NCI-H1105 (cell line): ENCODE data around the gene HEPHL1.
"Not testable (repeated sequence)": the region's sequence is repeated elsewhere in the genome, so short reads cannot be mapped to it uniquely, and the experiment has no call there.

Source experiments
- DNase-seq: peaks from one replicate; lab custom pipeline; 2025; lab: John Stamatoyannopoulos, UW

The HEPHL1 gene

GRCh38 chr11:94150056-94150455 is 128.9 kb downstream of the HEPHL1 start:
- DNase-seq, result no peak

GRCh38 chr11:94150704-94151685 is 129.8 kb downstream of the HEPHL1 start:
- DNase-seq, result no peak

- no peak for DNase-seq
Observed at GRCh38 chr11:94151903-94152677, 130.9 kb downstream of the HEPHL1 start.

GRCh38 chr11:94152678-94153065 is 131.5 kb downstream of the HEPHL1 start:
- no peak for DNase-seq

GRCh38 chr11:94153320-94153719 is 132.2 kb downstream of the HEPHL1 start:
- no peak for DNase-seq

- no peak for DNase-seq
Observed at GRCh38 chr11:94154095-94154856, 133.1 kb downstream of the HEPHL1 start.

GRCh38 chr11:94157339-94157738 is 136.2 kb downstream of the HEPHL1 start:
- DNase-seq, result not testable (repeated sequence)
